Epithelial cell of esophagus (primary cell): ENCODE data around the gene DDAH2.
"Not testable (repeated sequence)": the region's sequence is repeated elsewhere in the genome, so short reads cannot be mapped to it uniquely, and the experiment has no call there.

Source experiments
- DNase-seq: peaks from one replicate; pipeline ENCODE4 v3.0.0; 2010; ENCODE audit warnings: low read depth
- H3K4me3 ChIP-seq: 2 replicates; pipeline ENCODE4 v1.5.1; 2011; ENCODE audit warnings: mild to moderate bottlenecking, low read length, control low read depth
- CTCF ChIP-seq: IDR thresholded peaks from 2 replicates; pipeline ENCODE4 v1.5.1; 2011; ENCODE audit warnings: low read depth, mild to moderate bottlenecking, low read length, control low read depth, inconsistent platforms; ENCODE audit not compliant: insufficient read depth; ENCODE audit errors: missing control alignments

Gene DDAH2

GRCh38 chr6:31713465-31713864 lies 15.6 kb downstream of the DDAH2 start:
- TF ChIP-seq CTCF, result no peak
- H3K4me3 ChIP-seq, result no peak overlapping the region
- no peak for DNase-seq

- DNase-seq, result peak; percentile 52
- H3K4me3 ChIP-seq, result no peak overlapping the region
- peak; percentile 50 for TF ChIP-seq CTCF
Observed at GRCh38 chr6:31712296-31712695, 16.8 kb downstream of the DDAH2 start.

GRCh38 chr6:31711233-31711632 lies 17.9 kb downstream of the DDAH2 start:
- DNase-seq, result peak; percentile 21
- no peak overlapping the region for H3K4me3 ChIP-seq
- TF ChIP-seq CTCF, result no peak

GRCh38 chr6:31710523-31711219 lies 18.4 kb downstream of the DDAH2 start:
- no peak for DNase-seq
- TF ChIP-seq CTCF, result no peak
- H3K4me3 ChIP-seq, result no peak overlapping the region

- not testable (repeated sequence) for H3K4me3 ChIP-seq, DNase-seq
Observed at GRCh38 chr6:31709157-31709556, 19.9 kb downstream of the DDAH2 start.

- TF ChIP-seq CTCF, result no peak
- DNase-seq, result no peak
- H3K4me3 ChIP-seq, result no peak overlapping the region
Observed at GRCh38 chr6:31708224-31708623, 20.9 kb downstream of the DDAH2 start.

GRCh38 chr6:31707701-31708100 lies 21.4 kb downstream of the DDAH2 start:
- no peak overlapping the region for H3K4me3 ChIP-seq
- no peak for DNase-seq
- no peak for TF ChIP-seq CTCF
